ENCODE results near the gene C2orf72. TPM values are rescaled to one million over a fixed set of nuclear protein-coding genes. Genes with fewer than 3 reads are reported as not detected.

C2orf72 gene
- total RNA-seq, 1 donor from 2014 or later: not detected

GRCh38 chr2:231012463-231012862 lies 24.9 kb upstream of the C2orf72 start:
- TF ChIP-seq CTCF (IDR thresholded peaks at IDR 0.05): no peak
- H3K9me3 Mint-ChIP-seq (ENCODE audit: unreplicated experiment): no peaks in the 10 kb centered on the region
- peaks cover 55% of the 10 kb centered on the region for H3K27me3 Mint-ChIP-seq (ENCODE audit: unreplicated experiment)

GRCh38 chr2:231013820-231014219 lies 23.5 kb upstream of the C2orf72 start:
- DNase-seq (ENCODE audit: extremely low spot score, unreplicated experiment): no peak
- TF ChIP-seq CTCF (IDR thresholded peaks at IDR 0.05): no peak
- Mint-ChIP-seq H3K36me3 (ENCODE audit: unreplicated experiment) (no peaks in the 10 kb centered on the region), H3K9me3 (ENCODE audit: unreplicated experiment) (no peaks in the 10 kb centered on the region), H3K4me1 (ENCODE audit: unreplicated experiment) (no peaks in the 10 kb centered on the region), H3K4me3 (ENCODE audit: unreplicated experiment) (no peak overlapping the region), H3K27ac (ENCODE audit: unreplicated experiment) (no peak overlapping the region), H3K27me3 (ENCODE audit: unreplicated experiment) (peaks cover 45% of the 10 kb centered on the region)

More at GRCh38 chr2:231012463-231012862, 24.9 kb upstream of the C2orf72 start:
- H3K27ac Mint-ChIP-seq (ENCODE audit: unreplicated experiment): no peak overlapping the region
- H3K4me3 Mint-ChIP-seq (ENCODE audit: unreplicated experiment): no peak overlapping the region
- DNase-seq (ENCODE audit: extremely low spot score, unreplicated experiment): no peak
- H3K36me3 Mint-ChIP-seq (ENCODE audit: unreplicated experiment): no peaks in the 10 kb centered on the region
- H3K4me1 Mint-ChIP-seq (ENCODE audit: unreplicated experiment): no peaks in the 10 kb centered on the region

- no peaks in the 10 kb centered on the region for H3K9me3 Mint-ChIP-seq (ENCODE audit: unreplicated experiment)
- H3K4me3 Mint-ChIP-seq (ENCODE audit: unreplicated experiment): no peak overlapping the region
- no peak for TF ChIP-seq CTCF (IDR thresholded peaks at IDR 0.05)
- no peaks in the 10 kb centered on the region for H3K36me3 Mint-ChIP-seq (ENCODE audit: unreplicated experiment)
- H3K27me3 Mint-ChIP-seq (ENCODE audit: unreplicated experiment): peaks cover 50% of the 10 kb centered on the region
- H3K27ac Mint-ChIP-seq (ENCODE audit: unreplicated experiment): no peak overlapping the region
- no peaks in the 10 kb centered on the region for H3K4me1 Mint-ChIP-seq (ENCODE audit: unreplicated experiment)
- DNase-seq (ENCODE audit: extremely low spot score, unreplicated experiment): no peak
Observed at GRCh38 chr2:231015478-231015877, 21.8 kb upstream of the C2orf72 start.

- no peak for TF ChIP-seq CTCF (IDR thresholded peaks at IDR 0.05)
- DNase-seq (ENCODE audit: extremely low spot score, unreplicated experiment): no peak
- peaks cover 52% of the 10 kb centered on the region for H3K27me3 Mint-ChIP-seq (ENCODE audit: unreplicated experiment)
Observed at GRCh38 chr2:231015926-231016325, 21.4 kb upstream of the C2orf72 start.

GRCh38 chr2:231016566-231017230 lies 20.6 kb upstream of the C2orf72 start:
- Mint-ChIP-seq H3K4me3 (ENCODE audit: unreplicated experiment) (no peak overlapping the region), H3K4me1 (ENCODE audit: unreplicated experiment) (no peaks in the 10 kb centered on the region), H3K27me3 (ENCODE audit: unreplicated experiment) (peaks cover 55% of the 10 kb centered on the region), H3K9me3 (ENCODE audit: unreplicated experiment) (no peaks in the 10 kb centered on the region), H3K27ac (ENCODE audit: unreplicated experiment) (no peak overlapping the region), H3K36me3 (ENCODE audit: unreplicated experiment) (no peaks in the 10 kb centered on the region)
- DNase-seq (ENCODE audit: extremely low spot score, unreplicated experiment): no peak
- no peak for TF ChIP-seq CTCF (IDR thresholded peaks at IDR 0.05)

More at GRCh38 chr2:231015926-231016325, 21.4 kb upstream of the C2orf72 start:
- Mint-ChIP-seq H3K27ac (ENCODE audit: unreplicated experiment) (no peak overlapping the region), H3K4me3 (ENCODE audit: unreplicated experiment) (no peak overlapping the region), H3K4me1 (ENCODE audit: unreplicated experiment) (no peaks in the 10 kb centered on the region), H3K36me3 (ENCODE audit: unreplicated experiment) (no peaks in the 10 kb centered on the region), H3K9me3 (ENCODE audit: unreplicated experiment) (no peaks in the 10 kb centered on the region)

Measured in osteocyte (in vitro differentiated cells).